ENCODE measurements around the gene PARL. TPM values are rescaled to one million over a fixed set of nuclear protein-coding genes. Genes with fewer than 3 reads are reported as not detected.

Gene PARL
- total and polyA plus RNA-seq, 9 of the 15 experiments (the other 6 are each of a cell fraction or from before 2014, with no cell fraction given), result 39.5 to 82.4 (median 57.4) TPM

DNA sequence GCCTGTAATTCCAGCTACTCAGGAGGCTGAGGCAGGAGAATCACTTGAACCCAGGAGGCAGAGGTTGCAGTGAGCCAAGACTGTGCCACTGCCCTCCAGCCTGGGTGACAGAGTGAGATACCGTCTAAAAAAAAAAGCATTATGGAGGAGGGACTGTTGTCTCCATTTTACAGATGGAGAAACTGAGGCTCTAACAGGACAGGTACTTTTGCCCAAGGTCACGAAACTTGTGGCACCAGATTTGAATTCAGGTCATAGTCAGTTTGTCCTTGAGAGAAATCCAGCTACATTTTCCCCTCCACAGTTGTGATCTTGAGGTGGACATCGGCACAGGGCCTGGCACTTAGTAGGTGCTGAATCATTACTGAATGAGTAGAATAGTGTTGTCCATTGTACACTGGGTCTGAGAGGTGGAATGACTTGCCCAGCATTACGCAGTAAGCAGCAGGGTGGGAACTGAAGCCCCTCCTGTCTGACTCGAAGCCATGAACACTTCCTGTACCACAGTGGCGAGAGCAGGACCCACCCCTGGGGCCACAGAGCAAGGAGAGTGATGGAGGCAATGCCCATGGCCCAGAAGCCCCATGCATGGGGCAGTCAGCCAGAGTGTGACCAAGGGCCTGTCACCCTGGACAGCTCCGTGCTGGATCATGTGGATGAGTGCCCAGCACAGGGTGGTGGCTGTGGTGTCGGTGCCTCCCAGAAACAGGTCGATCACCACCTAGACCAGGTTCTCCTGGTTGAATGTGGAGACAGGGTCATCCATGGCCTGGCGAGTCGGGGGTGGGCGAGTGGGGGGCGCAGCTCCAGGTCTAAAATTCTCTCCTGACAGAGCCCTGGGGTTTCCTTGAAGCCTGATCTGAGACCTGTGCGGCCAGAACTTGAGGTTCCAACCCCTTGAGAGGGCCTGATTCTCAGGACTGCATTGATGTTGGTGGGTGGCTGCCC lies 20.4 kb upstream of the PARL start (continued):
- TF ChIP-seq, protein P1, sequence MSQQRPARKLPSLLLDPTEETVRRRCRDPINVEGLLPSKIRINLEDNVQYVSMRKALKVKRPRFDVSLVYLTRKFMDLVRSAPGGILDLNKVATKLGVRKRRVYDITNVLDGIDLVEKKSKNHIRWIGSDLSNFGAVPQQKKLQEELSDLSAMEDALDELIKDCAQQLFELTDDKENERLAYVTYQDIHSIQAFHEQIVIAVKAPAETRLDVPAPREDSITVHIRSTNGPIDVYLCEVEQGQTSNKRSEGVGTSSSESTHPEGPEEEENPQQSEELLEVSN (IDR thresholded peaks at IDR 0.05; ENCODE audit: borderline replicate concordance in 1 of 2, extremely low read depth in 1 of 2, insufficient read depth in 1 of 2, insufficient read length in 1 of 2, low read depth in 1 of 2, low read length in 1 of 2, poor library complexity in 1 of 2, severe bottlenecking in 1 of 2), result no peak
- TF ChIP-seq NFIX (CRISPR knock-in tag; IDR thresholded peaks at IDR 0.05; ENCODE audit: low read depth), result no peak
- TF ChIP-seq, protein P2, sequence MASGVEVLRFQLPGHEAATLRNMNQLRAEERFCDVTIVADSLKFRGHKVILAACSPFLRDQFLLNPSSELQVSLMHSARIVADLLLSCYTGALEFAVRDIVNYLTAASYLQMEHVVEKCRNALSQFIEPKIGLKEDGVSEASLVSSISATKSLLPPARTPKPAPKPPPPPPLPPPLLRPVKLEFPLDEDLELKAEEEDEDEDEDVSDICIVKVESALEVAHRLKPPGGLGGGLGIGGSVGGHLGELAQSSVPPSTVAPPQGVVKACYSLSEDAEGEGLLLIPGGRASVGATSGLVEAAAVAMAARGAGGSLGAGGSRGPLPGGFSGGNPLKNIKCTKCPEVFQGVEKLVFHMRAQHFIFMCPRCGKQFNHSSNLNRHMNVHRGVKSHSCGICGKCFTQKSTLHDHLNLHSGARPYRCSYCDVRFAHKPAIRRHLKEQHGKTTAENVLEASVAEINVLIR (CRISPR knock-in tag; IDR thresholded peaks at IDR 0.05), result no peak
- TF ChIP-seq, protein P3, sequence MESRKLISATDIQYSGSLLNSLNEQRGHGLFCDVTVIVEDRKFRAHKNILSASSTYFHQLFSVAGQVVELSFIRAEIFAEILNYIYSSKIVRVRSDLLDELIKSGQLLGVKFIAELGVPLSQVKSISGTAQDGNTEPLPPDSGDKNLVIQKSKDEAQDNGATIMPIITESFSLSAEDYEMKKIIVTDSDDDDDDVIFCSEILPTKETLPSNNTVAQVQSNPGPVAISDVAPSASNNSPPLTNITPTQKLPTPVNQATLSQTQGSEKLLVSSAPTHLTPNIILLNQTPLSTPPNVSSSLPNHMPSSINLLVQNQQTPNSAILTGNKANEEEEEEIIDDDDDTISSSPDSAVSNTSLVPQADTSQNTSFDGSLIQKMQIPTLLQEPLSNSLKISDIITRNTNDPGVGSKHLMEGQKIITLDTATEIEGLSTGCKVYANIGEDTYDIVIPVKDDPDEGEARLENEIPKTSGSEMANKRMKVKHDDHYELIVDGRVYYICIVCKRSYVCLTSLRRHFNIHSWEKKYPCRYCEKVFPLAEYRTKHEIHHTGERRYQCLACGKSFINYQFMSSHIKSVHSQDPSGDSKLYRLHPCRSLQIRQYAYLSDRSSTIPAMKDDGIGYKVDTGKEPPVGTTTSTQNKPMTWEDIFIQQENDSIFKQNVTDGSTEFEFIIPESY (CRISPR knock-in tag; IDR thresholded peaks at IDR 0.05), result peak; percentile 73
- TF ChIP-seq HDAC3 (IDR thresholded peaks at IDR 0.05; ENCODE audit: borderline replicate concordance, partially characterized antibody), result no peak
- TF ChIP-seq NCOR1 (IDR thresholded peaks at IDR 0.05), result no peak
- TF ChIP-seq, protein P4, sequence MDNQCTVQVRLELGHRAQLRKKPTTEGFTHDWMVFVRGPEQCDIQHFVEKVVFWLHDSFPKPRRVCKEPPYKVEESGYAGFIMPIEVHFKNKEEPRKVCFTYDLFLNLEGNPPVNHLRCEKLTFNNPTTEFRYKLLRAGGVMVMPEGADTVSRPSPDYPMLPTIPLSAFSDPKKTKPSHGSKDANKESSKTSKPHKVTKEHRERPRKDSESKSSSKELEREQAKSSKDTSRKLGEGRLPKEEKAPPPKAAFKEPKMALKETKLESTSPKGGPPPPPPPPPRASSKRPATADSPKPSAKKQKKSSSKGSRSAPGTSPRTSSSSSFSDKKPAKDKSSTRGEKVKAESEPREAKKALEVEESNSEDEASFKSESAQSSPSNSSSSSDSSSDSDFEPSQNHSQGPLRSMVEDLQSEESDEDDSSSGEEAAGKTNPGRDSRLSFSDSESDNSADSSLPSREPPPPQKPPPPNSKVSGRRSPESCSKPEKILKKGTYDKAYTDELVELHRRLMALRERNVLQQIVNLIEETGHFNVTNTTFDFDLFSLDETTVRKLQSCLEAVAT (IDR thresholded peaks at IDR 0.05), result no peak
- no peak for TF ChIP-seq HMG20B (CRISPR knock-in tag; IDR thresholded peaks at IDR 0.05)
- TF ChIP-seq ZNF764 (CRISPR knock-in tag; IDR thresholded peaks at IDR 0.05; ENCODE audit: low read depth), result no peak
- no peak for TF ChIP-seq ZNF696 (CRISPR knock-in tag; conservative IDR thresholded peaks at IDR 0.05)
- TF ChIP-seq PRMT5 (CRISPR knock-in tag; IDR thresholded peaks at IDR 0.05), result no peak
- no peak for TF ChIP-seq NR2C1 (IDR thresholded peaks at IDR 0.05)
- TF ChIP-seq NR2C1 (tag; IDR thresholded peaks at IDR 0.05), result no peak
- peak; percentile 72 for TF ChIP-seq ZKSCAN1 (IDR thresholded peaks at IDR 0.05; ENCODE audit: low read depth, low read length)
- no peak for TF ChIP-seq LCOR (CRISPR knock-in tag; IDR thresholded peaks at IDR 0.05)
- no peak for TF ChIP-seq FOS (IDR thresholded peaks at IDR 0.05; ENCODE audit: extremely low read depth, insufficient read length)
- TF ChIP-seq MYC (IDR thresholded peaks at IDR 0.05; ENCODE audit: low read depth, low read length), result no peak
- TF ChIP-seq MYC (CRISPR knock-in tag; IDR thresholded peaks at IDR 0.05; ENCODE audit: borderline replicate concordance, low read depth), result no peak
- no peak for TF ChIP-seq ZNF263 (CRISPR knock-in tag; IDR thresholded peaks at IDR 0.05; ENCODE audit: borderline replicate concordance)
- no peak for TF ChIP-seq ZNF436 (CRISPR knock-in tag; IDR thresholded peaks at IDR 0.05)
- TF ChIP-seq RFX5 (IDR thresholded peaks at IDR 0.05; ENCODE audit: low read depth, low read length), result no peak
- no peak for TF ChIP-seq SREBF2 (CRISPR knock-in tag; IDR thresholded peaks at IDR 0.05)
- TF ChIP-seq E2F3 (CRISPR knock-in tag; IDR thresholded peaks at IDR 0.05), result no peak
- no peak for TF ChIP-seq ARNT (IDR thresholded peaks at IDR 0.05)
